Measurements from ENCODE around the gene KRT71. TPM values are rescaled to one million over a fixed set of nuclear protein-coding genes. Genes with fewer than 3 reads are reported as not detected.

KRT71 gene
- not detected for total RNA-seq (2021; ENCODE audit: unreplicated experiment)
- not detected in 2 replicates for polyA plus RNA-seq (2012)
- not detected for Bru-seq, nascent RNA
- not detected for BruChase-seq, experiment 1, labeled RNA remaining after a 6-hour chase
- BruChase-seq, experiment 2, labeled RNA remaining after a 2-hour chase, result not detected
- long read RNA-seq, result 0 reads

GRCh38 chr12:52552681-52553195 lies at the start of gene KRT71:
Gene KRT71 (minus strand): TSS chr12:52553145. CDS start chr12:52553077, 68 bp downstream.
- no peaks in the 10 kb centered on the region for H3K9me3 ChIP-seq (ENCODE audit: control insufficient read depth in 1 of 2, insufficient read depth in 1 of 2, low read depth in 1 of 2, low read length in 2 of 2)
- H3K4me3 ChIP-seq (replicated peaks in 1 of 2; ENCODE audit: low read depth in 1 of 2, low read length in 2 of 2), result no peak within 1 kb of the TSS
- DNase-seq (ENCODE audit: low read depth, low spot score) (no peak), ATAC-seq (no peak)
- no peak within 1 kb of the TSS for H3K27ac ChIP-seq (ENCODE audit: low read depth, low read length)
- peak within 1 kb of the TSS; percentile 19; the same call in 1 of the 2 replicates for H3K4me2 ChIP-seq (ENCODE audit: low read length)
- no peaks in the 10 kb centered on the region for H3K36me3 ChIP-seq (ENCODE audit: control insufficient read depth in 1 of 2, insufficient read depth in 2 of 2, low read length in 2 of 2)
- no peaks in the 10 kb centered on the region for H4K20me1 ChIP-seq (ENCODE audit: insufficient read depth)
- H3K79me2 ChIP-seq (ENCODE audit: insufficient read depth, low read length), result no peaks in the 10 kb centered on the region
- H3K4me1 ChIP-seq (ENCODE audit: control insufficient read depth in 1 of 2, insufficient read depth in 2 of 2, low read length in 2 of 2), result peaks cover 5 to 13% of the 10 kb centered on the region in 2 experiments; a peak in 3 of 4 replicates
- no TSS peak for BruUV-seq (replicated peaks)
- CTCF ChIA-PET, result interaction anchor here (1.1 kb wide), 1 partner anchor 9 kb away, joined by 3 read pairs; no protein-coding TSS in a partner anchor
- TF ChIP-seq YY1 (IDR thresholded peaks at IDR 0.05; ENCODE audit: extremely low read depth, insufficient replicate concordance, low read depth, low read length) (no peak), TCF7L2 (IDR thresholded peaks at IDR 0.05; ENCODE audit: borderline replicate concordance, extremely low read depth, insufficient read depth, insufficient read length) (no peak), EZH2phosphoT487 (IDR thresholded peaks at IDR 0.05; ENCODE audit: borderline replicate concordance) (no peak), POLR2A (IDR thresholded peaks at IDR 0.05; ENCODE audit: borderline replicate concordance, extremely low read depth, insufficient read depth, insufficient read length) (no peak), SRF (IDR thresholded peaks at IDR 0.05; ENCODE audit: low read depth) (no peak), CEBPB (IDR thresholded peaks at IDR 0.05; ENCODE audit: low read depth) (no peak), CBX3 (IDR thresholded peaks at IDR 0.05; ENCODE audit: low read depth) (no peak), ZBTB33 (IDR thresholded peaks at IDR 0.05; ENCODE audit: extremely low read depth, insufficient replicate concordance, low read length) (no peak), SP1 (IDR thresholded peaks at IDR 0.05; ENCODE audit: low read depth) (no peak)
- no peaks in the 10 kb centered on the region for H3K27me3 ChIP-seq (ENCODE audit: insufficient read depth, low read length)
- no peak within 1 kb of the TSS for H3K9ac ChIP-seq (ENCODE audit: low read length)
- H3K9me2 ChIP-seq (ENCODE audit: insufficient read depth), result no peaks in the 10 kb centered on the region
- POLR2A ChIA-PET, result no interaction called here
- RAD21 ChIA-PET (ENCODE audit: low non-redundant PET in 1 of 2, low total read pairs in 2 of 2, uncharacterized antibody in 2 of 2, unreplicated experiment in 2 of 2), result no interaction called here
- intact Hi-C loops (cut with micrococcal nuclease), result no loop called here
- H2AFZ ChIP-seq (ENCODE audit: low read depth, low read length, poor library complexity, severe bottlenecking), result no peak within 1 kb of the TSS
